Upper lobe of left lung (tissue), 6 donors: Measurements from ENCODE around the gene HAND2. TPM values are rescaled to one million over a fixed set of nuclear protein-coding genes. Genes with fewer than 3 reads are reported as not detected.
A peak's percentile ranks its signal among the peaks of the same experiment; 100 is the strongest.

Source experiments
- ATAC-seq, 2 donors: fragments of 200-7000 bp; cut with Tn5 transposase; one replicate each; pipeline ENCODE4 v1.9.1; 2022; ENCODE audit warnings: mild to moderate bottlenecking in 2 of 2, moderate library complexity in 2 of 2; ENCODE audit not compliant: low FRiP score in 2 of 2
- DNase-seq, 2 donors: peaks; one replicate each; pipeline ENCODE4 v3.0.0-alpha.2; 2019 to 2020
- H3K27ac ChIP-seq, 4 donors: fragments of 200-600 bp; sonication (generic); one replicate each; pipeline ENCODE4 v1.5.1; 2016 to 2019
- H3K27me3 ChIP-seq, 4 donors: fragments of 200-600 bp; sonication (generic); one replicate each; pipeline ENCODE4 v1.5.1; 2017 to 2019
- H3K36me3 ChIP-seq, 4 donors: fragments of 200-600 bp; sonication (generic); one replicate each; pipeline ENCODE4 v1.5.1; 2016 to 2019
- H3K4me1 ChIP-seq, 4 donors: fragments of 200-600 bp; sonication (generic); one replicate each; pipeline ENCODE4 v1.5.1; 2018 to 2019
- H3K4me3 ChIP-seq, 4 donors: fragments of 200-600 bp; sonication (generic); one replicate each; pipeline ENCODE4 v1.5.1; 2017 to 2019; ENCODE audit warnings: mild to moderate bottlenecking in 2 of 4, moderate library complexity in 1 of 4
- H3K9me3 ChIP-seq, 4 donors: fragments of 200-600 bp; sonication (generic); one replicate each; pipeline ENCODE4 v1.5.1; 2018 to 2019
- EP300 ChIP-seq, 4 donors: sonication (generic); formaldehyde crosslinking; IDR thresholded peaks; one replicate each; pipeline ENCODE4 v1.5.1; 2017; ENCODE audit warnings: antibody characterized with exemption in 4 of 4, control low read depth in 2 of 4
- POLR2A ChIP-seq, 4 donors: fragments of 450-650 bp; IDR thresholded peaks; one replicate each; pipeline ENCODE4 v1.5.1; 2016 to 2017; ENCODE audit warnings: antibody characterized with exemption in 4 of 4, mild to moderate bottlenecking in 2 of 4
- POLR2AphosphoS5 ChIP-seq, 2 donors: sonication (generic); formaldehyde crosslinking; IDR thresholded peaks; one replicate each; pipeline ENCODE4 v1.5.1; 2017; ENCODE audit warnings: antibody characterized with exemption in 2 of 2
- WGBS, 2 donors: methylation state at CpG; one replicate each; pipeline ENCODE4 v1.1.5; 2017 to 2018; 5-methylcytosine and 5-hydroxymethylcytosine counted together
- total RNA-seq, 6 donors: library from RNA; depleted of rRNA in 4 of 6; stranded (reverse); fragments of >200 nt in 4 of 6; gene quantifications; one replicate each; pipeline versions ENCODE4 v1.1.0 to v1.2.1, GENCODE V29; 2016 to 2021
- TF ChIP-seq, protein P1 (sequence below), 6 experiments: fragments of 450-650 bp in 4 of 6; fragments of 200-600 bp in 2 of 6; sonication (generic) in 2 of 6; IDR thresholded peaks; one replicate each; pipeline ENCODE4 v1.5.1; 2016 to 2019; ENCODE audit warnings: antibody characterized with exemption in 6 of 6
- donor health status: DM: no; HTN: no; CAD: no; lungs with moderate emphysema.
- donor health status: DM: no; HTN: yes; CAD: no; lungs with severe emphysema.

Gene HAND2
- total RNA-seq, 6 donors from 2014 or later, result 0.20 to 3.0 (median 0.39) TPM; not detected in 2

DNA sequence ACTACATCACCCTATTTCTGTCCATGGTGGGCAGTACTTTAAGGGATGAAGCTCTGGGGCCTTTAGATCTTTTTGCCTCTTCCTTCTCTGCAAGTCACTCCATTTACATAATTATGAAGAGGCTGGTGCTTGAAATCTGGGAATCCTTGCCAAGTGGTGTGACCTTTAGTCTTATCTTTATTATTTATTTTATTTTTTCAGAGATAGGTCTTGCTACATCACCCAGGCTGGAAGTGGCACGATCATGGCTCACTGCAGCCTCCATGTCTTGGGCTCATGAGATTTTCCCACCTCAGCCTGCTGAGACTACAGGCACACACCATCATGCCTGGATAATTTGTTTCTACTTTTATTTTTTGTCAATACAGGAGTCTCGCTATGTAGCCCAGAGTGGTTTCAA, 34.4 kb upstream of the HAND2 start:
- H3K36me3 ChIP-seq, result no peaks in the 10 kb centered on the region
- WGBS, 2 donors, result 83 to 84% methylated on average over 2 of the region's 2 CpGs
- no peaks in the 10 kb centered on the region for H3K9me3 ChIP-seq
- H3K4me1 ChIP-seq, result no peaks in the 10 kb centered on the region
- no peaks in the 10 kb centered on the region for H3K27me3 ChIP-seq
- H3K4me3 ChIP-seq, result no peak overlapping the region
- no peak overlapping the region for H3K27ac ChIP-seq
- ATAC-seq (no peak), DNase-seq (no peak)
- TF ChIP-seq POLR2AphosphoS5 (IDR thresholded peaks at IDR 0.05) (no peak), POLR2A (IDR thresholded peaks at IDR 0.05) (no peak), EP300 (IDR thresholded peaks at IDR 0.05) (no peak)
- TF ChIP-seq, protein P1, sequence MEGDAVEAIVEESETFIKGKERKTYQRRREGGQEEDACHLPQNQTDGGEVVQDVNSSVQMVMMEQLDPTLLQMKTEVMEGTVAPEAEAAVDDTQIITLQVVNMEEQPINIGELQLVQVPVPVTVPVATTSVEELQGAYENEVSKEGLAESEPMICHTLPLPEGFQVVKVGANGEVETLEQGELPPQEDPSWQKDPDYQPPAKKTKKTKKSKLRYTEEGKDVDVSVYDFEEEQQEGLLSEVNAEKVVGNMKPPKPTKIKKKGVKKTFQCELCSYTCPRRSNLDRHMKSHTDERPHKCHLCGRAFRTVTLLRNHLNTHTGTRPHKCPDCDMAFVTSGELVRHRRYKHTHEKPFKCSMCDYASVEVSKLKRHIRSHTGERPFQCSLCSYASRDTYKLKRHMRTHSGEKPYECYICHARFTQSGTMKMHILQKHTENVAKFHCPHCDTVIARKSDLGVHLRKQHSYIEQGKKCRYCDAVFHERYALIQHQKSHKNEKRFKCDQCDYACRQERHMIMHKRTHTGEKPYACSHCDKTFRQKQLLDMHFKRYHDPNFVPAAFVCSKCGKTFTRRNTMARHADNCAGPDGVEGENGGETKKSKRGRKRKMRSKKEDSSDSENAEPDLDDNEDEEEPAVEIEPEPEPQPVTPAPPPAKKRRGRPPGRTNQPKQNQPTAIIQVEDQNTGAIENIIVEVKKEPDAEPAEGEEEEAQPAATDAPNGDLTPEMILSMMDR (IDR thresholded peaks at IDR 0.05), result no peak

DNA sequence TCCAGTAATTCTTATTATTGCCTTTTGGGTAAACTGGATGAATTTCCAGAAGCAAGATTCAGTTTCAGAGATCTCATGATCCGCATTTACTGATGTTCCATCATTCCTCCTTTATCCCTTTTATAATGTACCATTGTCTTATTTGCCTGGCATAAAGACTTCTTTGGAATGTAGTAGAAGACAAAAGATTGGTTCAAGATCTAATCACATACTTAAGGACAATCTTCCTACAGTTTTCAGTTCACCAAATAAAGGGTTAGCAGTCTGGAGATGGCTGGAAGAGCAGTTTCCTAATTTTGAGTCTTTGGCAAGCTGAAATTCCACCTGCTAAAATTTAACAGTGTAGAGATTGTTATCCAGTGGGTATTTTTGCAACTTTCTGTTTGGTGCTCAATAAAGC, 30.9 kb upstream of the HAND2 start:
- no peaks in the 10 kb centered on the region for H3K9me3 ChIP-seq
- no peak overlapping the region for H3K27ac ChIP-seq
- no peaks in the 10 kb centered on the region for H3K4me1 ChIP-seq
- no peaks in the 10 kb centered on the region for H3K36me3 ChIP-seq
- WGBS, 2 donors, result 97 to 100% methylated on average over 1 of the region's 1 CpG
- no peak for ATAC-seq
- H3K4me3 ChIP-seq, result no peak overlapping the region
- no peak for DNase-seq
- H3K27me3 ChIP-seq, result no peaks in the 10 kb centered on the region
- TF ChIP-seq EP300 (IDR thresholded peaks at IDR 0.05) (no peak), POLR2A (IDR thresholded peaks at IDR 0.05) (no peak), POLR2AphosphoS5 (IDR thresholded peaks at IDR 0.05) (no peak)
- TF ChIP-seq, protein P1 (IDR thresholded peaks at IDR 0.05), result no peak

DNA sequence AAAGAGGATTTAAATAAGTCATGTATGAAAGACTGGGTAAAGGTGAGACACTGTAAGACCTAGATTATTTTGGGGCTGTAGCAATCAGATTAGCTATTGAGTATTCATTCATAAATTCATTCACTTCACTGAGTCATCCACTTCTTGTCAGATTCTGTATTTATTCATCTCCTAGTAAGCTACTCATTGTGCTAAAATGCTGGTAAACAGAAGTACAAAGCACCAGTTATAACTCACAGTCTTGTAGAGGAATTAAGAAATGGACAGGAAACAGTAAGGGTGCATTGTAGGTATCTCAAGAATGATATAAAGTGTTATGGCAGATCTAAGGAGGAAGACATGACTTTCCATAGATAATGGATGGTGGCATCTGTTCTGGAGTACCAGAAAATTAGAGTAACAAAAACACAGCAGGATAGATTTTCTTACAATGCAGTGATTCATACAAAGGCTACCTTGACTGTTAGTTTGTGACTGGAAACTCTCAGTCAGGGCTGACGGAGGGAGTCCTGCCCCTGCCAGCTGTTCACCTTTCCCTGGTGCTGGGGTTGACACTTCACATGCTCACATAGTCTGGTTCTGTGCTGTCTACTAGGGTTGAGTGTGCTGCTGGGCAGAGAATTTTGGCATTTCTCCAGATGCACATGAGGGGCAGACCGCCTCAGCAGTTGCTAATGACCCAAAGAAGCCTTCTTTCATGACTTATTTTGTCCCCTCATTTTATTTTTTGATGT, 26.5 kb upstream of the HAND2 start:
- Histone ChIP-seq H3K4me1 (no peaks in the 10 kb centered on the region), H3K9me3 (no peaks in the 10 kb centered on the region), H3K36me3 (no peaks in the 10 kb centered on the region), H3K27ac (no peak overlapping the region), H3K27me3 (no peaks in the 10 kb centered on the region), H3K4me3 (no peak overlapping the region)
- no peak for TF ChIP-seq EP300 (IDR thresholded peaks at IDR 0.05)
- TF ChIP-seq, protein P1 (IDR thresholded peaks at IDR 0.05), result no peak
- no peak for TF ChIP-seq POLR2A (IDR thresholded peaks at IDR 0.05)
- no peak for TF ChIP-seq POLR2AphosphoS5 (IDR thresholded peaks at IDR 0.05)
- DNase-seq, result no peak
- no peak for ATAC-seq
- WGBS, 2 donors, result 60 to 74% methylated on average over 2 of the region's 2 CpGs

DNA sequence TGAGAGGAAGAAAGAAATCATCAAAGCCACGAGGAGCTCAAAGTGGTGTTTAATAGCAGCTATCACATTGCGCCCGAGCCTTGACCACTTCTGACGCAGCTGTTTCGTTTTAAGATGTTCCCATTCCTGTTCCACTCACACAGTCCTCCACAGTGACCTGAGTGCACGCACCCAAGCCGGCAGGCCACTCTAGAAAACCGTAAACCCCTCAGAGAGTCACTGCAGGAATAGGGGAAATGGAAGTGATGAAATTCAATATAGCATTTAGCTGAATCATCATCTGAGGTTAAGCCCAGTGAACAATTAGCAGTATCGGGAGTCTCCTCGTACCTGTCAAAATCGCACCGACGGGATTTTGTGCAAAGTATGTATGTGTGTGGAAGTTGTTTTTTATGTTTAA, 17.9 kb upstream of the HAND2 start:
- peak in 1 of 2 donors; percentile 24 for ATAC-seq
- 45 to 54% methylated on average over 13 of the region's 13 CpGs for WGBS, 2 donors
- no peaks in the 10 kb centered on the region for H3K27me3 ChIP-seq
- no peak overlapping the region for H3K27ac ChIP-seq
- TF ChIP-seq EP300 (IDR thresholded peaks at IDR 0.05) (no peak), POLR2A (IDR thresholded peaks at IDR 0.05) (no peak)
- TF ChIP-seq, protein P1 (IDR thresholded peaks at IDR 0.05), result no peak
- H3K4me3 ChIP-seq, result no peak overlapping the region
- no peak for DNase-seq
- no peaks in the 10 kb centered on the region for H3K4me1 ChIP-seq
- no peaks in the 10 kb centered on the region for H3K36me3 ChIP-seq
- H3K9me3 ChIP-seq, result no peaks in the 10 kb centered on the region

DNA sequence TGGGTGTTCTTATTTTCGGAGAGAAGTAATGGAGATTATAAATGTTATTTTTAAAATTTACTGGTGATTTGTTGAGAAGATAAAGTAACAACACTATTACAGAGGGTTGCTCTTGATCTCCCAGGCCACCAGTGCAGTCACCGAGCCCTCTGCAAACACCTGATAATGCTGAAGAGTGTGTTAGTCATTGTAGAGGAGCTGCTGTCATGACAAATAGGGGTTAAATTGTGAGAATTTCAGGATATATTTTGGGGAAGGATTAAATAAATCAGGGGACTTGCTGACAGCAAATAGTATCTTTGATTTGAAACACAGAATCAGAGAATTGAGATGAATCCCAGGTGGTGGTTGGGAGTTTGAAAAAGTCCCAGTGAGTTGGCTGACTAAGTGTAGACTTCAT, 16.7 kb upstream of the HAND2 start:
- WGBS, 2 donors, result 75 to 81% methylated on average over 2 of the region's 2 CpGs
- Histone ChIP-seq H3K4me1 (no peaks in the 10 kb centered on the region), H3K36me3 (no peaks in the 10 kb centered on the region), H3K4me3 (no peak overlapping the region), H3K27ac (no peak overlapping the region), H3K9me3 (no peaks in the 10 kb centered on the region), H3K27me3 (peaks cover 0 to 3% (median 0%) of the 10 kb centered on the region in 4 donors)
- no peak for TF ChIP-seq EP300 (IDR thresholded peaks at IDR 0.05)
- ATAC-seq (no peak), DNase-seq (no peak)
